Epithelial cell of esophagus (primary cell): ENCODE data around the gene ETV7.
A peak's percentile ranks its signal among the peaks of the same experiment; 100 is the strongest.

Source experiments
- DNase-seq: peaks from one replicate; pipeline ENCODE4 v3.0.0; 2010; ENCODE audit warnings: low read depth
- H3K4me3 ChIP-seq: 2 replicates; pipeline ENCODE4 v1.5.1; 2011; ENCODE audit warnings: mild to moderate bottlenecking, low read length, control low read depth
- CTCF ChIP-seq: IDR thresholded peaks from 2 replicates; pipeline ENCODE4 v1.5.1; 2011; ENCODE audit warnings: low read depth, mild to moderate bottlenecking, low read length, control low read depth, inconsistent platforms; ENCODE audit not compliant: insufficient read depth; ENCODE audit errors: missing control alignments

ETV7 gene

GRCh38 chr6:36360241-36361054 is 27.0 kb downstream of the ETV7 start:
- peak; percentile 82 for TF ChIP-seq CTCF
- DNase-seq, result peak; percentile 71
- no peak overlapping the region for H3K4me3 ChIP-seq

GRCh38 chr6:36358226-36358915 is 29.1 kb downstream of the ETV7 start:
- TF ChIP-seq CTCF, result no peak
- no peak for DNase-seq
- H3K4me3 ChIP-seq, result no peak overlapping the region

- no peak for DNase-seq
- no peak overlapping the region for H3K4me3 ChIP-seq
- TF ChIP-seq CTCF, result no peak
These were observed 29.6 kb downstream of the ETV7 start for GRCh38 chr6:36357872-36358225.

- DNase-seq, result peak; percentile 18
- no peak for TF ChIP-seq CTCF
- H3K4me3 ChIP-seq, result no peak overlapping the region
These were observed 31.6 kb downstream of the ETV7 start for GRCh38 chr6:36355819-36356218.

- DNase-seq, result peak; percentile 58
These were observed 34.0 kb downstream of the ETV7 start for GRCh38 chr6:36353411-36353915.

GRCh38 chr6:36352477-36353157 is 34.9 kb downstream of the ETV7 start:
- DNase-seq, result no peak
- H3K4me3 ChIP-seq, result no peak overlapping the region
- TF ChIP-seq CTCF, result no peak

More at GRCh38 chr6:36353411-36353915, 34.0 kb downstream of the ETV7 start:
- no peak overlapping the region for H3K4me3 ChIP-seq
- TF ChIP-seq CTCF, result no peak
